ENCODE data around the gene PHAF1.

The PHAF1 gene

DNA sequence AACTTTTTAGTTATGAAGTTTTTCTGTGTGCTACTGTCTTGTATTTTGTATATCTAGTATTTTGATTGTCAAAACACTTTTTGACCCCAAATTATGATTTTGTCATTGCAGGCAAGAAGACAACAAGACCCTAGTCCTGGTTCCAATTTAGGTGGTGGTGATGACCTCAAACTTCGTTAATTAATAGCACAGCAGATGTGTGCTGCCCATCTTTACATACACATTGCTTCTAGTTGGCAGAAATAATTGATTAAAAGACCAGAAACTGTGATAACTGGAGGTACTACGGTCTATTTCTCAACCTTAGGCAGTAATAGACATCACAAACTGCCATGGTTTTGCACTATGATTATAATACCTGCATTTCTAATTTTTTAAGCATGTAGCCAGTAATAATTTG lies 11.1 kb upstream of the PHAF1 start:
- H3K9me3 ChIP-seq (ENCODE audit: severe bottlenecking): no peaks in the 10 kb centered on the region
- H3K36me3 ChIP-seq: peaks cover 19% of the 10 kb centered on the region
- H3K27me3 ChIP-seq (ENCODE audit: insufficient read depth, low read depth, severe bottlenecking): no peaks in the 10 kb centered on the region
- H3K4me3 ChIP-seq (ENCODE audit: low read depth, low read length): no peak overlapping the region
- H3K27ac ChIP-seq: no peak overlapping the region
- TF ChIP-seq, protein P1, sequence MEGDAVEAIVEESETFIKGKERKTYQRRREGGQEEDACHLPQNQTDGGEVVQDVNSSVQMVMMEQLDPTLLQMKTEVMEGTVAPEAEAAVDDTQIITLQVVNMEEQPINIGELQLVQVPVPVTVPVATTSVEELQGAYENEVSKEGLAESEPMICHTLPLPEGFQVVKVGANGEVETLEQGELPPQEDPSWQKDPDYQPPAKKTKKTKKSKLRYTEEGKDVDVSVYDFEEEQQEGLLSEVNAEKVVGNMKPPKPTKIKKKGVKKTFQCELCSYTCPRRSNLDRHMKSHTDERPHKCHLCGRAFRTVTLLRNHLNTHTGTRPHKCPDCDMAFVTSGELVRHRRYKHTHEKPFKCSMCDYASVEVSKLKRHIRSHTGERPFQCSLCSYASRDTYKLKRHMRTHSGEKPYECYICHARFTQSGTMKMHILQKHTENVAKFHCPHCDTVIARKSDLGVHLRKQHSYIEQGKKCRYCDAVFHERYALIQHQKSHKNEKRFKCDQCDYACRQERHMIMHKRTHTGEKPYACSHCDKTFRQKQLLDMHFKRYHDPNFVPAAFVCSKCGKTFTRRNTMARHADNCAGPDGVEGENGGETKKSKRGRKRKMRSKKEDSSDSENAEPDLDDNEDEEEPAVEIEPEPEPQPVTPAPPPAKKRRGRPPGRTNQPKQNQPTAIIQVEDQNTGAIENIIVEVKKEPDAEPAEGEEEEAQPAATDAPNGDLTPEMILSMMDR (IDR thresholded peaks at IDR 0.05; ENCODE audit: low read depth, low read length): no peak
- no peak for DNase-seq

DNA sequence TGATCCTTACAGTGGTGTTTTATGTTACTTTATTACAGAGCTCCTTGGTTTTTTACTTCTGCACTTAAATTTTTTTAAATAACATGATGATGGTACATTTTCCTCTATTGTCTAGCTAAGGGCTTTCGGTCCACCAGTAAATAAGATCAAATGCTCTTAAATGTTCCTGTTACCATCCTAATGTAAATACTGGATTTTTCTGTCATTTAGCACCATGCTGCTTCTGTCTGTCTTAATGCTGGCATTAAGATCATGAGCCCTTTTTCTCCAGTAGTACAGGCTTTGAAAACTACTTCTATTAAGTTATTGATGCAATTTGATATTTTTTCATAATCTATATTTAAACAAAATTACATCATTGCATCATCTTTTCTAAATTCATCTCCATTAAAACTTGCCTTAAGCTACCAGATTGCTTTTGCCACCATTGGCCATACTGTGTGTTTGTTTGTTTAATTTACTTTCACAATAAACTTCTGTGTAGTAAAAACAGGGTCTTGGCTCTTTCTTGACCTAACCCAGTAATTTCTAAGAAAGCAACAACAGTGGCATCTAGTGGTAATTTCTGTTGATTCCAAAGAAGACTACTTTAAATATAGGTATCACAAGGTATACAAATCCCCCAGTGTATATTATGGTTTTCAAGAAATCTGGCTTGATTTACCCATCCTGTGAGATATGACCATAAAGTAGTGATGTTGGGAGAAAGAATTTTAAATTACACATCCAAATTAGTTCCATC lies 9.0 kb upstream of the PHAF1 start:
- Histone ChIP-seq H3K27me3 (ENCODE audit: insufficient read depth, low read depth, severe bottlenecking) (no peaks in the 10 kb centered on the region), H3K4me3 (ENCODE audit: low read depth, low read length) (no peak overlapping the region), H3K36me3 (peaks cover 19% of the 10 kb centered on the region), H3K27ac (no peak overlapping the region), H3K9me3 (ENCODE audit: severe bottlenecking) (no peaks in the 10 kb centered on the region)
- no peak for DNase-seq
- TF ChIP-seq, protein P1 (IDR thresholded peaks at IDR 0.05; ENCODE audit: low read depth, low read length): no peak

DNA sequence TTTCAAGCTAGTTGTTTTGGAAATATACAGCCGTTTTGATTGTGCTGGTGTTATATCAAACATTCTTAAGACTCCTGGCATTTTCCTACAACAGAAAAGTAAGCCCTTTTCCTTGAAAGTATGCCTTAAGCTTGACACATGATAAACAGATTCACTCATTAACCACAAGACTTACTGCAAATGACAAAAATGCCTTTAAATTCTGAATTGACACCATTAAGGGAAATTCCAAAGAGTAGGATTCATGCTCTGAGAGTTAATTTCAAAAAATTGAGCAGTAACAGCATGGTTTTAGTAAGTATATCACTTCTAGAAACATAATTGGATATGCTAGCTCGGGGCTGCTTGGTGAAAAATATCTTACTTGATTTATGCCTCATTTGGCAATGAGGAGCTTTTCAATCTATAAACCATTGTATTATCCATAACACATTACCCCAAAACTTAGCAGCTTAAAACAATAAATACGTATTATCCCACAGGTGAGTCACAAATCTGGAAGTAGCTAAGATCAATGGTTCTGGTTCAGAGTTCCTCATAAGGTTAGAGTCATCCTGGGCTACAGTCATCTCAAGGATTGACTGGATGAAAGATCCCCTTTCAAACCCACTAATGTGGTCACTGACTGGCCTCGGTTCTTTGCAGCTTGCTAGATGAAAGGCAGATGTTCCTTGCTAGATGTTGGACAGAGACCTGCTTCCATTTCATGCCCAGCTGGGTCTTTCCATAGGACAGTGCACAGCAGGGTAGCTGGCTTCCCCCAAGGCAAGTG lies 8.2 kb upstream of the PHAF1 start:
- TF ChIP-seq, protein P1 (IDR thresholded peaks at IDR 0.05; ENCODE audit: low read depth, low read length): no peak
- no peak for DNase-seq
- no peaks in the 10 kb centered on the region for H3K9me3 ChIP-seq (ENCODE audit: severe bottlenecking)
- peaks cover 19% of the 10 kb centered on the region for H3K36me3 ChIP-seq
- H3K27ac ChIP-seq: no peak overlapping the region
- H3K27me3 ChIP-seq (ENCODE audit: insufficient read depth, low read depth, severe bottlenecking): no peaks in the 10 kb centered on the region
- no peak overlapping the region for H3K4me3 ChIP-seq (ENCODE audit: low read depth, low read length)

DNA sequence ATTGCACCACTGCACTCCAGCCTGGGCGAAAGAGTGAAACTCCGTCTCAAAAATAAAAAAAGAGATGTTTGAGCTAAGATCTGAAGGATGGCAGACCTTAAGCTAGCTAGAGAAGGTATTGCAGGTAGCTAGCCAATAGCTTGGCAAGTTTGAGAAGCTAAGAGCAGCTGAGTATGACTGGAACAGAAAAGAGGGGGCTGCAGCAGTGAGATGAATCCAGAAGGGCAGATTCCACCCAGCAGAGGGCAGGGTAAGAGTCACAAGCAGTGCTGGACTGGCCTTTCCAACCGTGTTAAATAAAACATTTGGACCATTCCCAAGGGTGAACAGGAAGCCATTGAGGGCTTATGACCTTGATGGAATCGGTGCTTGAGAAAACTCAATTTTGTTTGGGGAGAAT lies 5.7 kb upstream of the PHAF1 start:
- Histone ChIP-seq H3K27ac (no peak overlapping the region), H3K4me3 (ENCODE audit: low read depth, low read length) (no peak overlapping the region), H3K27me3 (ENCODE audit: insufficient read depth, low read depth, severe bottlenecking) (no peaks in the 10 kb centered on the region), H3K36me3 (peaks cover 16% of the 10 kb centered on the region), H3K9me3 (ENCODE audit: severe bottlenecking) (no peaks in the 10 kb centered on the region)
- DNase-seq: peak; percentile 44
- TF ChIP-seq, protein P1 (IDR thresholded peaks at IDR 0.05; ENCODE audit: low read depth, low read length): peak; percentile 72

DNA sequence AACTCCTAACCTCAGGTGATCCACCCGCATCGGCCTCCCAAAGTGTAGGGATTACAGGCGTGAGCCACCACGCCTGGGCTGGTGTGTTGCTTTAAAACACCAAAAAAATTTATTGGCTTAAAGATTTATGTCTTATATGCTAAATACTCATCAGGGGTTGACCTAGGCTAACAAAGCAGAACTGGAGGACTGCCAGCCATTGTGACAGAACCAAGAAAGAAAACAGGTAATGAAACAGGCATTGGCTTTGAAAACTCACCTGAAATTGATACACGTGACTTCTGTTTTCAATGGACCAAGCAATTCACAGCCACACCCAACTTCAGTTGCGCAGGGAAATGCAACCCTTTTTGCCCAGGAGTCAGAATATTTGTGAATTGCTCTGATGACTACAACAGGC lies 4.9 kb upstream of the PHAF1 start:
- Histone ChIP-seq H3K27ac (no peak overlapping the region), H3K27me3 (ENCODE audit: insufficient read depth, low read depth, severe bottlenecking) (no peaks in the 10 kb centered on the region), H3K9me3 (ENCODE audit: severe bottlenecking) (no peaks in the 10 kb centered on the region), H3K4me3 (ENCODE audit: low read depth, low read length) (no peak overlapping the region), H3K36me3 (peaks cover 12% of the 10 kb centered on the region)
- TF ChIP-seq, protein P1 (IDR thresholded peaks at IDR 0.05; ENCODE audit: low read depth, low read length): no peak
- DNase-seq: no peak

Data from WERI-Rb-1 (cell line).